SK-N-SH treated with all-trans-retinoic acid at 6 μM for 48 hours (cell line): ENCODE results near the gene IGF2BP1.

Experiments
- ATAC-seq: fragments of 200-7000 bp; cut with Tn5 transposase; 3 replicates; pipeline ENCODE4 v1.9.1; 2020; ENCODE audit warnings: mild to moderate bottlenecking, moderate library complexity
- ARNTL ChIP-seq: fragments of 450-650 bp; formaldehyde crosslinking; IDR thresholded peaks from 2 replicates; pipeline ENCODE4 v1.5.0; 2020; ENCODE audit warnings: low read depth, mild to moderate bottlenecking, moderate library complexity, borderline replicate concordance
- BACH2 ChIP-seq: fragments of 250-450 bp; sonication (Bioruptor Pico); IDR thresholded peaks from 2 replicates; pipeline ENCODE4 v1.9.0; 2021; ENCODE audit warnings: mild to moderate bottlenecking, borderline replicate concordance
- CREB5 ChIP-seq: fragments of 250-450 bp; sonication (Bioruptor Pico); IDR thresholded peaks from 2 replicates; pipeline ENCODE4 v1.5.1; 2020; ENCODE audit warnings: low read depth, mild to moderate bottlenecking, moderate library complexity
- CSDC2 ChIP-seq: fragments of 250-450 bp; sonication (Bioruptor Pico); IDR thresholded peaks from 2 replicates; pipeline ENCODE4 v1.5.0; 2020; ENCODE audit warnings: mild to moderate bottlenecking, moderate library complexity
- CSRNP3 ChIP-seq: fragments of 250-450 bp; sonication (Bioruptor Pico); IDR thresholded peaks from 2 replicates; pipeline ENCODE4 v1.5.1; 2021; ENCODE audit warnings: mild to moderate bottlenecking, moderate library complexity
- ESRRG ChIP-seq: fragments of 250-450 bp; sonication (Bioruptor Pico); IDR thresholded peaks from 2 replicates; pipeline ENCODE4 v1.6.1; 2021; ENCODE audit warnings: mild to moderate bottlenecking
- GLIS3 ChIP-seq: fragments of 250-450 bp; sonication (Bioruptor Pico); IDR thresholded peaks from 2 replicates; pipeline ENCODE4 v1.5.0; 2020; ENCODE audit warnings: mild to moderate bottlenecking, moderate library complexity
- ISL1 ChIP-seq: fragments of 250-450 bp; sonication (Bioruptor Pico); IDR thresholded peaks from 2 replicates; pipeline ENCODE4 v2.1.2; 2022; ENCODE audit warnings: mild to moderate bottlenecking, moderate library complexity
- OSR1 ChIP-seq: fragments of 250-450 bp; sonication (Bioruptor Pico); IDR thresholded peaks from 2 replicates; pipeline ENCODE4 v1.8.0; 2022; ENCODE audit warnings: moderate library complexity, mild to moderate bottlenecking, inconsistent platforms
- PATZ1 ChIP-seq: fragments of 250-450 bp; sonication (Bioruptor Pico); IDR thresholded peaks from 2 replicates; pipeline ENCODE4 v1.8.0; 2020; ENCODE audit warnings: mild to moderate bottlenecking, moderate library complexity, borderline replicate concordance
- POU6F1 ChIP-seq: fragments of 250-450 bp; sonication (Bioruptor Pico); IDR thresholded peaks from 2 replicates; pipeline ENCODE4 v1.8.0; 2021; ENCODE audit warnings: low read depth, mild to moderate bottlenecking, moderate library complexity, borderline replicate concordance
- PPARA ChIP-seq: fragments of 250-450 bp; sonication (Bioruptor Pico); IDR thresholded peaks from 2 replicates; pipeline ENCODE4 v1.5.0; 2020; ENCODE audit warnings: mild to moderate bottlenecking, borderline replicate concordance
- RARB ChIP-seq: fragments of 250-450 bp; sonication (Bioruptor Pico); IDR thresholded peaks from 2 replicates; pipeline ENCODE4 v1.8.0; 2021; ENCODE audit warnings: mild to moderate bottlenecking, moderate library complexity
- SNAI2 ChIP-seq: fragments of 250-450 bp; sonication (Bioruptor Pico); IDR thresholded peaks from 2 replicates; pipeline ENCODE4 v1.5.0; 2020; ENCODE audit warnings: mild to moderate bottlenecking, moderate library complexity
- TCF4 ChIP-seq: fragments of 250-450 bp; sonication (Bioruptor Pico); IDR thresholded peaks from 2 replicates; pipeline ENCODE4 v1.8.0; 2021; ENCODE audit warnings: mild to moderate bottlenecking, moderate library complexity, borderline replicate concordance
- TOX ChIP-seq: fragments of 250-450 bp; sonication (Bioruptor Pico); IDR thresholded peaks from 2 replicates; pipeline ENCODE4 v1.8.0; 2021; ENCODE audit warnings: mild to moderate bottlenecking, moderate library complexity, borderline replicate concordance
- TSHZ2 ChIP-seq: fragments of 250-450 bp; sonication (Bioruptor Pico); IDR thresholded peaks from 2 replicates; pipeline ENCODE4 v1.5.0; 2020; ENCODE audit warnings: mild to moderate bottlenecking, moderate library complexity
- ZC3H10 ChIP-seq: fragments of 250-450 bp; sonication (Bioruptor Pico); IDR thresholded peaks from 2 replicates; pipeline ENCODE4 v1.5.1; 2021; ENCODE audit warnings: mild to moderate bottlenecking, moderate library complexity
- ZFP3 ChIP-seq: fragments of 250-450 bp; sonication (Bioruptor Pico); IDR thresholded peaks from 2 replicates; pipeline ENCODE4 v1.5.0; 2020; ENCODE audit warnings: mild to moderate bottlenecking, moderate library complexity
- ZFP30 ChIP-seq: fragments of 450-650 bp; formaldehyde crosslinking; IDR thresholded peaks from 2 replicates; pipeline ENCODE4 v1.5.0; 2022; ENCODE audit warnings: mild to moderate bottlenecking, moderate library complexity
- ZNF565 ChIP-seq: fragments of 450-650 bp; formaldehyde crosslinking; conservative IDR thresholded peaks from 2 replicates; pipeline ENCODE4 v1.5.0; 2020; ENCODE audit warnings: low read depth, mild to moderate bottlenecking, moderate library complexity
- ZNF70 ChIP-seq: fragments of 450-650 bp; formaldehyde crosslinking; IDR thresholded peaks from 2 replicates; pipeline ENCODE4 v1.5.0; 2020; ENCODE audit warnings: mild to moderate bottlenecking, moderate library complexity
- ZNF8 ChIP-seq: fragments of 450-650 bp; formaldehyde crosslinking; IDR thresholded peaks from 2 replicates; pipeline ENCODE4 v1.5.0; 2020; ENCODE audit warnings: mild to moderate bottlenecking, moderate library complexity

IGF2BP1 gene

GRCh38 chr17:49089094-49089493 lies 91.9 kb downstream of the IGF2BP1 start:
- ATAC-seq = no peak
- TF ChIP-seq CREB5 (CRISPR knock-in tag) = no peak
- TF ChIP-seq TSHZ2 (CRISPR knock-in tag) = no peak
- no peak for TF ChIP-seq PPARA (CRISPR knock-in tag)
- no peak for TF ChIP-seq ARNTL (CRISPR knock-in tag)
- no peak for TF ChIP-seq ZFP3 (CRISPR knock-in tag)
- TF ChIP-seq ZNF565 = no peak
- TF ChIP-seq ISL1 (CRISPR knock-in tag) = no peak
- no peak for TF ChIP-seq ZFP30 (CRISPR knock-in tag)
- TF ChIP-seq ZNF70 (CRISPR knock-in tag) = no peak
- TF ChIP-seq PATZ1 (CRISPR knock-in tag) = no peak
- TF ChIP-seq POU6F1 (CRISPR knock-in tag) = no peak
- no peak for TF ChIP-seq GLIS3
- no peak for TF ChIP-seq RARB
- no peak for TF ChIP-seq BACH2 (CRISPR knock-in tag)
- TF ChIP-seq CSDC2 (CRISPR knock-in tag) = no peak
- no peak for TF ChIP-seq ZC3H10 (CRISPR knock-in tag)

- ATAC-seq = no peak
- TF ChIP-seq PPARA (CRISPR knock-in tag) = no peak
- no peak for TF ChIP-seq ZC3H10 (CRISPR knock-in tag)
- TF ChIP-seq SNAI2 (CRISPR knock-in tag) = no peak
- no peak for TF ChIP-seq POU6F1 (CRISPR knock-in tag)
- TF ChIP-seq GLIS3 = no peak
- TF ChIP-seq ZFP3 (CRISPR knock-in tag) = no peak
- no peak for TF ChIP-seq ZNF8 (CRISPR knock-in tag)
- TF ChIP-seq ESRRG = no peak
- TF ChIP-seq ARNTL (CRISPR knock-in tag) = no peak
- TF ChIP-seq OSR1 (CRISPR knock-in tag) = no peak
- no peak for TF ChIP-seq PATZ1 (CRISPR knock-in tag)
- no peak for TF ChIP-seq RARB
- no peak for TF ChIP-seq TOX
- TF ChIP-seq BACH2 (CRISPR knock-in tag) = no peak
- TF ChIP-seq TCF4 (CRISPR knock-in tag) = no peak
- no peak for TF ChIP-seq ZFP30 (CRISPR knock-in tag)
- no peak for TF ChIP-seq TSHZ2 (CRISPR knock-in tag)
- no peak for TF ChIP-seq CSRNP3 (CRISPR knock-in tag)
- TF ChIP-seq ZNF70 (CRISPR knock-in tag) = no peak
These were observed 93.9 kb downstream of the IGF2BP1 start for GRCh38 chr17:49090878-49091594.
